ENCODE data around the gene EPHB3. TPM values are rescaled to one million over a fixed set of nuclear protein-coding genes. Genes with fewer than 3 reads are reported as not detected.

Gene EPHB3
- total RNA-seq, 1 donor from 2014 or later = 4.3 TPM

DNA sequence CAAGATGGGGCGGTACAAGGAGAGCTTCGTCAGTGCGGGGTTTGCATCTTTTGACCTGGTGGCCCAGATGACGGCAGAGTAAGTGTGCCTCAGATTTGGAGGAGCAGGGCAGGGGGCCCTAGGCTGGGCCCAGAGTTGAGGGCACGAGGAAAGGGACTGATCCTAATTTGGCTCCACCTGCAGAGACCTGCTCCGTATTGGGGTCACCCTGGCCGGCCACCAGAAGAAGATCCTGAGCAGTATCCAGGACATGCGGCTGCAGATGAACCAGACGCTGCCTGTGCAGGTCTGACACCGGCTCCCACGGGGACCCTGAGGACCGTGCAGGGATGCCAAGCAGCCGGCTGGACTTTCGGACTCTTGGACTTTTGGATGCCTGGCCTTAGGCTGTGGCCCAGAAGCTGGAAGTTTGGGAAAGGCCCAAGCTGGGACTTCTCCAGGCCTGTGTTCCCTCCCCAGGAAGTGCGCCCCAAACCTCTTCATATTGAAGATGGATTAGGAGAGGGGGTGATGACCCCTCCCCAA is 19.8 kb downstream of the EPHB3 start:
- Mint-ChIP-seq H3K4me1 (ENCODE audit: unreplicated experiment) (peaks cover 41% of the 10 kb centered on the region), H3K9me3 (ENCODE audit: unreplicated experiment) (no peaks in the 10 kb centered on the region), H3K27ac (ENCODE audit: unreplicated experiment) (peak overlapping the region; percentile 39), H3K4me3 (ENCODE audit: unreplicated experiment) (peak overlapping the region; percentile 65), H3K36me3 (ENCODE audit: low read depth, unreplicated experiment) (peaks cover 15% of the 10 kb centered on the region), H3K27me3 (ENCODE audit: unreplicated experiment) (peaks cover 20% of the 10 kb centered on the region)
- TF ChIP-seq, protein P1, sequence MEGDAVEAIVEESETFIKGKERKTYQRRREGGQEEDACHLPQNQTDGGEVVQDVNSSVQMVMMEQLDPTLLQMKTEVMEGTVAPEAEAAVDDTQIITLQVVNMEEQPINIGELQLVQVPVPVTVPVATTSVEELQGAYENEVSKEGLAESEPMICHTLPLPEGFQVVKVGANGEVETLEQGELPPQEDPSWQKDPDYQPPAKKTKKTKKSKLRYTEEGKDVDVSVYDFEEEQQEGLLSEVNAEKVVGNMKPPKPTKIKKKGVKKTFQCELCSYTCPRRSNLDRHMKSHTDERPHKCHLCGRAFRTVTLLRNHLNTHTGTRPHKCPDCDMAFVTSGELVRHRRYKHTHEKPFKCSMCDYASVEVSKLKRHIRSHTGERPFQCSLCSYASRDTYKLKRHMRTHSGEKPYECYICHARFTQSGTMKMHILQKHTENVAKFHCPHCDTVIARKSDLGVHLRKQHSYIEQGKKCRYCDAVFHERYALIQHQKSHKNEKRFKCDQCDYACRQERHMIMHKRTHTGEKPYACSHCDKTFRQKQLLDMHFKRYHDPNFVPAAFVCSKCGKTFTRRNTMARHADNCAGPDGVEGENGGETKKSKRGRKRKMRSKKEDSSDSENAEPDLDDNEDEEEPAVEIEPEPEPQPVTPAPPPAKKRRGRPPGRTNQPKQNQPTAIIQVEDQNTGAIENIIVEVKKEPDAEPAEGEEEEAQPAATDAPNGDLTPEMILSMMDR (IDR thresholded peaks at IDR 0.05; ENCODE audit: unreplicated experiment) = no peak
- no peak for DNase-seq (ENCODE audit: low spot score)

DNA sequence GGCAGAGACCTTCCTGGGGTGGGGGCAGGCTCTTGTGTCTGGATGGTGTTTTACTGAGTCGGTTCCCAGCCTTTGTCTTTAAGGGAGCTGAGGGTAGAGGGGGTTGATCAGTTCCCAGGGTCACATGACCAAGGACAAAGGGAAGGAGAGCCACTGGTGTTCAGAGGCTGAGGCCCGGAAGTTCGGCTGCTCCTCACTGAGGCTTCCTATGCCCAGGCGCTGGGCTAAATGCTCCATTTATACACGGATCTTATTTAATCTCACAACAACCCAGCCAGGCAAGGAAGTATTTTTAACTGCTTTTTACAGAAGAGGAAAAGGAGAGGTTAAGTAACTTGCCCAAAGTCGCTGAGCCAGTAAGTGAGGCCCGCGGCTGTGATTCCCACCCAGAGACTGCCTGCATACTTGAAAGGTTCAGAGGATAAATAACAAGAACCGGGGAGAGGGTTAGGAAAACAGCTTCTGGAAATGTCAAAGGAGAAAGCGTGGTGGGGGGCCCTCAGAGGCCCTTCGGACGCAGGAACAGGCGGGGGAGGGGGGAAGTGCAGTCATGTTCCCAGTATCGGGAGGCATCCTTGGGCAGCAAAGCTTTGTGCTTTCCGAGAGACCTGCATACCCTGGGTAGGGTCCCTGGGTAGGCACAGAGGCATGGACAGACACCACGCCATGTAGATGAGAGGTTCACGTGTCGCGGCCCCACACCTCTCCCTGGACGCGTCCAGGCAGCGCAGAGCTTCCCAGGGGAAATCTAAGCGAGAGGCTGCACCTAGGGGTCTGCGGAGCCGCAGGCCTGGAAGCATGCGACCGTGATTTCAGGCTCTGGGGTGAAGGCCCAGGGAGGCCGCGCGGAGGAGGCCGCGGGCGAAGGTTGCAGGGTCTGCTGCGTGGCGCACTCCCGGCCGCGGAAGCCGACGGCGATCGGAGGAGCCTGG is 21.3 kb downstream of the EPHB3 start:
- TF ChIP-seq, protein P1 (IDR thresholded peaks at IDR 0.05; ENCODE audit: unreplicated experiment) = no peak
- peak; percentile 35 for DNase-seq (ENCODE audit: low spot score)
- Mint-ChIP-seq H3K36me3 (ENCODE audit: low read depth, unreplicated experiment) (peaks cover 12% of the 10 kb centered on the region), H3K4me3 (ENCODE audit: unreplicated experiment) (peak overlapping the region; percentile 88), H3K4me1 (ENCODE audit: unreplicated experiment) (peaks cover 39% of the 10 kb centered on the region), H3K27ac (ENCODE audit: unreplicated experiment) (peak overlapping the region; percentile 51), H3K27me3 (ENCODE audit: unreplicated experiment) (peaks cover 20% of the 10 kb centered on the region), H3K9me3 (ENCODE audit: unreplicated experiment) (no peaks in the 10 kb centered on the region)

DNA sequence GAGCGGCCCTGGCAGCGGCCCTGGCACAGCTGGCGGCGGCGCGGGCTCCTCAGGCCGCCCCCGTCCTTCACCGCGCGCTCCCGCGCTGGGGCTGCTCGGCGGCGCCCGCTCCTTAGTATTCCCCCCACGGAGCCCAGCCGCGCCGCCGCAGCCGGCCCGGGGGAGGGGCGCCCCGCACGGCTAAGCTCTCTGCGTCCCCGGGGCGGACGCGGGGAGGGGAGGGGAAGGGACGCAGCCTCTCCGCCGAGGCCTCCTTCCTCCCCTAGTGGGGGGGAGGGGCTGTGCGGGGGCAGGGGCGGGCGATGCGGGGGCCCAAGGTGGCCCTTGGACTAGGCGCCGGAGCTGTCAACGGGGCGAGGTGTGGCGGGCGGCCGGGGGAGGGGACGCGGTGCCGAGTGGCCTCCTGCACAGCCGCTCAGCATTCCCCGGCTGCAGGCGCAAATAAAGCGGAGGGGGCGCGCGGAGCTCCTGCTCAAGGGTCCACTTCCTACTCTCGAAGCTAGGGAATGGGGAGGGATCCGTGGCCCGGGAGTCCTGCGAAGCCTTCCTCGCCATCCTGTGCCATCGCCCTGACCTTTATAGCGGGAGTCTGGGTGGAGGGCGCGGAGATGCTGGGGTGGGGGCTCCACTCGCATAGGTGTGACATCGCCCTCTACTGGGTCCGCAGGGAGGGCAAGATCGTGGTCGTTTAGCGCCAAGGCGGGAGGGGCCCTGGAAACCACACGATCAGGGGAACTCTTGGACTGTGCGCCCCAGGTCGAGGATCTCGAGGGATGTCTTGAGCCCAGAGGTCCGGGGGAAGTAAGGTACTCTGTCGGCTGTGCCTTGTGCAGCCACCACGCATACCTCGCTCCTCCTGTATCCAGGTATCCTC is 22.2 kb downstream of the EPHB3 start:
- H3K4me3 Mint-ChIP-seq (ENCODE audit: unreplicated experiment) = peak overlapping the region; percentile 51
- TF ChIP-seq, protein P1 (IDR thresholded peaks at IDR 0.05; ENCODE audit: unreplicated experiment) = no peak
- peaks cover 8% of the 10 kb centered on the region for H3K36me3 Mint-ChIP-seq (ENCODE audit: low read depth, unreplicated experiment)
- H3K27me3 Mint-ChIP-seq (ENCODE audit: unreplicated experiment) = peaks cover 17% of the 10 kb centered on the region
- no peaks in the 10 kb centered on the region for H3K9me3 Mint-ChIP-seq (ENCODE audit: unreplicated experiment)
- H3K27ac Mint-ChIP-seq (ENCODE audit: unreplicated experiment) = no peak overlapping the region
- peaks cover 30% of the 10 kb centered on the region for H3K4me1 Mint-ChIP-seq (ENCODE audit: unreplicated experiment)
- peak; percentile 49 for DNase-seq (ENCODE audit: low spot score)

DNA sequence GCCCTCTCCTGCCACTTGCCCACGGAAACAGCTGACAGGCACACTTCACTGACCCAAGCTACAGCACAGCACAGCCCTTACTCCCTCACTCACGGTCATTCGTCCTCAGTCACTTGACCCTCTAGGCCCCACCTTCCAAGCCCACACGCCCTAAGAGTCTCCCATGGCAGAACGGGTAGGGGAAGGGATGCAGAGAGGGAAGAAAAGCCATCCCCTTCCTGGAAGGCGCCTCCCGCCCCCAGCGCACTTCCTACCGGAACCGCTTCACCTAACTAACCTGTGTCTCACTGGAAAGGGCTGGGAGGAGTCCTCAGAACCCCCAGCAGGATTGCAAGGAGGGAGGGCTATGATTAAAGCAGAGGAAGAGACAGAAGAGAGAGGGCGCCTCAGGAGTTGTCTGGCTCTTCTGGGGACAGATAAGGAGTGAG is 22.9 kb downstream of the EPHB3 start:
- no peak for DNase-seq (ENCODE audit: low spot score)
- no peak overlapping the region for H3K27ac Mint-ChIP-seq (ENCODE audit: unreplicated experiment)

More for the DNA sequence above, 22.9 kb downstream of the EPHB3 start:
- Mint-ChIP-seq H3K4me1 (ENCODE audit: unreplicated experiment) (peaks cover 24% of the 10 kb centered on the region), H3K27me3 (ENCODE audit: unreplicated experiment) (peaks cover 13% of the 10 kb centered on the region), H3K4me3 (ENCODE audit: unreplicated experiment) (peak overlapping the region; percentile 51), H3K36me3 (ENCODE audit: low read depth, unreplicated experiment) (peaks cover 3% of the 10 kb centered on the region), H3K9me3 (ENCODE audit: unreplicated experiment) (no peaks in the 10 kb centered on the region)
- TF ChIP-seq, protein P1 (IDR thresholded peaks at IDR 0.05; ENCODE audit: unreplicated experiment) = no peak

All from endothelial cell (in vitro differentiated cells).